Osteoblast (primary cell): ENCODE results near the gene MYL5. TPM values are rescaled to one million over a fixed set of nuclear protein-coding genes. Genes with fewer than 3 reads are reported as not detected.

ENCODE experiments used
- DNase-seq: peaks from one replicate; pipeline ENCODE4 v3.0.0; 2011; ENCODE audit warnings: low spot score, mixed read lengths; ENCODE audit not compliant: insufficient read length; ENCODE audit errors: missing footprints
- H2AFZ ChIP-seq: 2 replicates; pipeline ENCODE4 v1.6.0; 2011; ENCODE audit warnings: mild to moderate bottlenecking, low read length
- H3K27ac ChIP-seq: 2 replicates; pipeline ENCODE4 v1.5.1; 2011; ENCODE audit warnings: mild to moderate bottlenecking, low read depth, low read length, moderate library complexity
- H3K27me3 ChIP-seq: 2 replicates; pipeline ENCODE4 v1.6.0; 2012; ENCODE audit warnings: mild to moderate bottlenecking, control low read depth, inconsistent platforms, low read length, moderate library complexity; ENCODE audit not compliant: insufficient read depth
- H3K36me3 ChIP-seq: 2 replicates; pipeline ENCODE4 v1.5.1; 2011; ENCODE audit warnings: mild to moderate bottlenecking, low read length, control low read depth, moderate library complexity; ENCODE audit not compliant: insufficient read depth
- H3K4me1 ChIP-seq: 2 replicates; pipeline ENCODE4 v1.5.1; 2011; ENCODE audit warnings: mild to moderate bottlenecking, low read length, control low read depth, moderate library complexity; ENCODE audit not compliant: insufficient read depth
- H3K4me2 ChIP-seq: 2 replicates; pipeline ENCODE4 v1.6.0; 2011; ENCODE audit warnings: mild to moderate bottlenecking, low read length; ENCODE audit not compliant: insufficient read depth
- H3K4me3 ChIP-seq: fragments of 200-600 bp; sonication (generic); 3 replicates; pipeline ENCODE4 v1.5.1; 2012; ENCODE audit warnings: mild to moderate bottlenecking, low read length, inconsistent platforms; ENCODE audit not compliant: insufficient read depth
- H3K79me2 ChIP-seq: 2 replicates; pipeline ENCODE4 v1.6.0; 2012; ENCODE audit warnings: mild to moderate bottlenecking, low read length, control low read depth, inconsistent platforms; ENCODE audit not compliant: insufficient read depth
- H3K9me3 ChIP-seq: 2 replicates; pipeline ENCODE4 v1.5.1; 2011; ENCODE audit warnings: low read depth, low read length, control low read depth
- H4K20me1 ChIP-seq: 2 replicates; pipeline ENCODE4 v1.6.0; 2012; ENCODE audit warnings: mild to moderate bottlenecking, low read length, control low read depth; ENCODE audit not compliant: insufficient read depth
- CTCF ChIP-seq: IDR thresholded peaks from 2 replicates; pipeline ENCODE4 v1.5.1; 2011; ENCODE audit warnings: mild to moderate bottlenecking, low read depth, low read length, moderate library complexity; ENCODE audit errors: extremely low read depth
- total RNA-seq: library from RNA; depleted of rRNA; stranded (reverse); fragments of >200 nt; gene quantifications from 2 replicates; pipeline ENCODE4 v1.2.3, GENCODE V29; 2012

Gene MYL5
- total RNA-seq, 1 donor: 22.8 TPM

- Histone ChIP-seq H3K4me1 (peaks cover 25% of the 10 kb centered on the region), H3K27ac (no peak overlapping the region), H4K20me1 (peaks cover 61% of the 10 kb centered on the region), H3K27me3 (no peaks in the 10 kb centered on the region), H3K79me2 (peaks cover 89% of the 10 kb centered on the region), H3K4me3 (no peak overlapping the region), H2AFZ (no peak overlapping the region), H3K36me3 (peaks cover 3% of the 10 kb centered on the region), H3K9me3 (no peaks in the 10 kb centered on the region), H3K4me2 (no peak overlapping the region)
- no peak for DNase-seq
- TF ChIP-seq CTCF: no peak
Observed at GRCh38 chr4:723751-724530, 49.6 kb downstream of the MYL5 start.

GRCh38 chr4:725391-726234, 51.3 kb downstream of the MYL5 start:
- no peak overlapping the region for H2AFZ ChIP-seq
- H3K9me3 ChIP-seq: no peaks in the 10 kb centered on the region
- H3K4me1 ChIP-seq: peaks cover 25% of the 10 kb centered on the region
- peak overlapping the region; percentile 51 for H3K4me2 ChIP-seq
- H3K36me3 ChIP-seq: peaks cover 4% of the 10 kb centered on the region
- H4K20me1 ChIP-seq: peaks cover 59% of the 10 kb centered on the region
- no peak for DNase-seq
- H3K79me2 ChIP-seq: peaks cover 87% of the 10 kb centered on the region
- no peak for TF ChIP-seq CTCF
- H3K4me3 ChIP-seq: peak overlapping the region; percentile 33
- peak overlapping the region; percentile 78 for H3K27ac ChIP-seq
- H3K27me3 ChIP-seq: no peaks in the 10 kb centered on the region

GRCh38 chr4:726235-726787, 52.0 kb downstream of the MYL5 start:
- H3K4me3 ChIP-seq: peak overlapping the region; percentile 33
- peak overlapping the region; percentile 78 for H3K27ac ChIP-seq
- TF ChIP-seq CTCF: no peak

More at GRCh38 chr4:726235-726787, 52.0 kb downstream of the MYL5 start:
- peak; percentile 97 for DNase-seq
- Histone ChIP-seq H3K27me3 (no peaks in the 10 kb centered on the region), H3K4me1 (peaks cover 25% of the 10 kb centered on the region), H3K79me2 (peaks cover 81% of the 10 kb centered on the region), H3K36me3 (peaks cover 11% of the 10 kb centered on the region), H3K4me2 (peak overlapping the region; percentile 51), H2AFZ (no peak overlapping the region), H4K20me1 (peaks cover 58% of the 10 kb centered on the region), H3K9me3 (no peaks in the 10 kb centered on the region)
